ENCODE results near the gene IL36B.

- no peak for TF ChIP-seq RERE (CRISPR knock-in tag; IDR thresholded peaks at IDR 0.05; ENCODE audit: borderline replicate concordance)
- no peak for TF ChIP-seq CHD2 (IDR thresholded peaks at IDR 0.05; ENCODE audit: low read depth, low read length)
- TF ChIP-seq, protein P1, sequence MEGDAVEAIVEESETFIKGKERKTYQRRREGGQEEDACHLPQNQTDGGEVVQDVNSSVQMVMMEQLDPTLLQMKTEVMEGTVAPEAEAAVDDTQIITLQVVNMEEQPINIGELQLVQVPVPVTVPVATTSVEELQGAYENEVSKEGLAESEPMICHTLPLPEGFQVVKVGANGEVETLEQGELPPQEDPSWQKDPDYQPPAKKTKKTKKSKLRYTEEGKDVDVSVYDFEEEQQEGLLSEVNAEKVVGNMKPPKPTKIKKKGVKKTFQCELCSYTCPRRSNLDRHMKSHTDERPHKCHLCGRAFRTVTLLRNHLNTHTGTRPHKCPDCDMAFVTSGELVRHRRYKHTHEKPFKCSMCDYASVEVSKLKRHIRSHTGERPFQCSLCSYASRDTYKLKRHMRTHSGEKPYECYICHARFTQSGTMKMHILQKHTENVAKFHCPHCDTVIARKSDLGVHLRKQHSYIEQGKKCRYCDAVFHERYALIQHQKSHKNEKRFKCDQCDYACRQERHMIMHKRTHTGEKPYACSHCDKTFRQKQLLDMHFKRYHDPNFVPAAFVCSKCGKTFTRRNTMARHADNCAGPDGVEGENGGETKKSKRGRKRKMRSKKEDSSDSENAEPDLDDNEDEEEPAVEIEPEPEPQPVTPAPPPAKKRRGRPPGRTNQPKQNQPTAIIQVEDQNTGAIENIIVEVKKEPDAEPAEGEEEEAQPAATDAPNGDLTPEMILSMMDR (IDR thresholded peaks at IDR 0.05 in 2 of 3, conservative IDR thresholded peaks at IDR 0.05 in 1 of 3; ENCODE audit: insufficient read depth in 2 of 3, low read depth in 1 of 3, low read length in 3 of 3), result no peak
- TF ChIP-seq, protein P2, sequence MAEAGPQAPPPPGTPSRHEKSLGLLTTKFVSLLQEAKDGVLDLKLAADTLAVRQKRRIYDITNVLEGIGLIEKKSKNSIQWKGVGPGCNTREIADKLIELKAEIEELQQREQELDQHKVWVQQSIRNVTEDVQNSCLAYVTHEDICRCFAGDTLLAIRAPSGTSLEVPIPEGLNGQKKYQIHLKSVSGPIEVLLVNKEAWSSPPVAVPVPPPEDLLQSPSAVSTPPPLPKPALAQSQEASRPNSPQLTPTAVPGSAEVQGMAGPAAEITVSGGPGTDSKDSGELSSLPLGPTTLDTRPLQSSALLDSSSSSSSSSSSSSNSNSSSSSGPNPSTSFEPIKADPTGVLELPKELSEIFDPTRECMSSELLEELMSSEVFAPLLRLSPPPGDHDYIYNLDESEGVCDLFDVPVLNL (CRISPR knock-in tag; IDR thresholded peaks at IDR 0.05; ENCODE audit: low read depth), result no peak
- TF ChIP-seq, protein P3, sequence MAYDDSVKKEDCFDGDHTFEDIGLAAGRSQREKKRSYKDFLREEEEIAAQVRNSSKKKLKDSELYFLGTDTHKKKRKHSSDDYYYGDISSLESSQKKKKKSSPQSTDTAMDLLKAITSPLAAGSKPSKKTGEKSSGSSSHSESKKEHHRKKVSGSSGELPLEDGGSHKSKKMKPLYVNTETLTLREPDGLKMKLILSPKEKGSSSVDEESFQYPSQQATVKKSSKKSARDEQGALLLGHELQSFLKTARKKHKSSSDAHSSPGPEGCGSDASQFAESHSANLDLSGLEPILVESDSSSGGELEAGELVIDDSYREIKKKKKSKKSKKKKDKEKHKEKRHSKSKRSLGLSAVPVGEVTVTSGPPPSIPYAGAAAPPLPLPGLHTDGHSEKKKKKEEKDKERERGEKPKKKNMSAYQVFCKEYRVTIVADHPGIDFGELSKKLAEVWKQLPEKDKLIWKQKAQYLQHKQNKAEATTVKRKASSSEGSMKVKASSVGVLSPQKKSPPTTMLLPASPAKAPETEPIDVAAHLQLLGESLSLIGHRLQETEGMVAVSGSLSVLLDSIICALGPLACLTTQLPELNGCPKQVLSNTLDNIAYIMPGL (CRISPR knock-in tag; IDR thresholded peaks at IDR 0.05), result no peak
- no peak for TF ChIP-seq TAF1 (IDR thresholded peaks at IDR 0.05; ENCODE audit: control insufficient read depth, extremely low read depth, insufficient read depth, low read length, severe bottlenecking)
Observed at GRCh38 chr2:113078350-113078839, 25.7 kb upstream of the IL36B start.
